GM21737 (cell line): ENCODE results near the gene ABCC3.

Experiments
- ATAC-seq: cut with Tn5 transposase; IDR thresholded peaks from one replicate; pipeline ENCODE4 v1.9.1; 2021; ENCODE audit warnings: mild to moderate bottlenecking, moderate library complexity; ENCODE audit not compliant: unreplicated experiment

ABCC3 gene, protein sequence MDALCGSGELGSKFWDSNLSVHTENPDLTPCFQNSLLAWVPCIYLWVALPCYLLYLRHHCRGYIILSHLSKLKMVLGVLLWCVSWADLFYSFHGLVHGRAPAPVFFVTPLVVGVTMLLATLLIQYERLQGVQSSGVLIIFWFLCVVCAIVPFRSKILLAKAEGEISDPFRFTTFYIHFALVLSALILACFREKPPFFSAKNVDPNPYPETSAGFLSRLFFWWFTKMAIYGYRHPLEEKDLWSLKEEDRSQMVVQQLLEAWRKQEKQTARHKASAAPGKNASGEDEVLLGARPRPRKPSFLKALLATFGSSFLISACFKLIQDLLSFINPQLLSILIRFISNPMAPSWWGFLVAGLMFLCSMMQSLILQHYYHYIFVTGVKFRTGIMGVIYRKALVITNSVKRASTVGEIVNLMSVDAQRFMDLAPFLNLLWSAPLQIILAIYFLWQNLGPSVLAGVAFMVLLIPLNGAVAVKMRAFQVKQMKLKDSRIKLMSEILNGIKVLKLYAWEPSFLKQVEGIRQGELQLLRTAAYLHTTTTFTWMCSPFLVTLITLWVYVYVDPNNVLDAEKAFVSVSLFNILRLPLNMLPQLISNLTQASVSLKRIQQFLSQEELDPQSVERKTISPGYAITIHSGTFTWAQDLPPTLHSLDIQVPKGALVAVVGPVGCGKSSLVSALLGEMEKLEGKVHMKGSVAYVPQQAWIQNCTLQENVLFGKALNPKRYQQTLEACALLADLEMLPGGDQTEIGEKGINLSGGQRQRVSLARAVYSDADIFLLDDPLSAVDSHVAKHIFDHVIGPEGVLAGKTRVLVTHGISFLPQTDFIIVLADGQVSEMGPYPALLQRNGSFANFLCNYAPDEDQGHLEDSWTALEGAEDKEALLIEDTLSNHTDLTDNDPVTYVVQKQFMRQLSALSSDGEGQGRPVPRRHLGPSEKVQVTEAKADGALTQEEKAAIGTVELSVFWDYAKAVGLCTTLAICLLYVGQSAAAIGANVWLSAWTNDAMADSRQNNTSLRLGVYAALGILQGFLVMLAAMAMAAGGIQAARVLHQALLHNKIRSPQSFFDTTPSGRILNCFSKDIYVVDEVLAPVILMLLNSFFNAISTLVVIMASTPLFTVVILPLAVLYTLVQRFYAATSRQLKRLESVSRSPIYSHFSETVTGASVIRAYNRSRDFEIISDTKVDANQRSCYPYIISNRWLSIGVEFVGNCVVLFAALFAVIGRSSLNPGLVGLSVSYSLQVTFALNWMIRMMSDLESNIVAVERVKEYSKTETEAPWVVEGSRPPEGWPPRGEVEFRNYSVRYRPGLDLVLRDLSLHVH (N-terminal part only)

DNA sequence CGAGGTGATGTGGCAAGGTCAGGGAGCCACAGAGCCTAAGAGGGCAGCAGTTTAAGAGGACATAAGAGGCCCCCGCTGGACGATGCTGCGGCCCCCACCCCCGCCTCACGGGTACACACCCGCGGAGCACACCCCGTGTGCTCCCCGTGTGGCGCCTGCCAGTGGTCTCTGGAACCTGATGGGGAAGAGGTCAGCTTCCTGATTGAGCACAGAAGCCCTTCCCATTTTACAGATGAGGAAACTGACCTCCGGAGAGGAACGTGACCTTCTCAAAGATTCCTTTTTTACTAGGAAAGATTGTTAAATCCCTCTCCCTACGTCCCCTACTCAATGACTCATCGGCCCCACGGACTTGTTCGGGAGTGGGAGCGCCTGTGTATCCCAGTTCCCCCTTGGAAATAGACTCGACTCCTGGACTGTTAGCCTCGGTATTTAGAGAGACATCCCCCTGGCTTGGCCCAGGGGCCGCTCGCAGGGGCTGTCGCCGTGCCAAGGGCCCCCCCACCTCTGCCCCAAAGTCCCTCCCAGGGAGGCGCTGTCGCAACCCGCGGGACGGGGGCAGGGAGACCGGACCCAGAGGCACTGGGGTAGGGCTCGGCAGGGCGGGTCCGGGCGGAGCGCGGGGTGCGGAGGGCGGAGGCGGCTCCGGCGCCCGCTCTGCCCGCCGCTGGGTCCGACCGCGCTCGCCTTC is at the start of gene ABCC3:
ABCC3 (plus strand) TSS at position 658 of the 691 bp plus-strand sequence. CDS start 56 bp downstream, outside the sequence.
- ATAC-seq = no peak

DNA sequence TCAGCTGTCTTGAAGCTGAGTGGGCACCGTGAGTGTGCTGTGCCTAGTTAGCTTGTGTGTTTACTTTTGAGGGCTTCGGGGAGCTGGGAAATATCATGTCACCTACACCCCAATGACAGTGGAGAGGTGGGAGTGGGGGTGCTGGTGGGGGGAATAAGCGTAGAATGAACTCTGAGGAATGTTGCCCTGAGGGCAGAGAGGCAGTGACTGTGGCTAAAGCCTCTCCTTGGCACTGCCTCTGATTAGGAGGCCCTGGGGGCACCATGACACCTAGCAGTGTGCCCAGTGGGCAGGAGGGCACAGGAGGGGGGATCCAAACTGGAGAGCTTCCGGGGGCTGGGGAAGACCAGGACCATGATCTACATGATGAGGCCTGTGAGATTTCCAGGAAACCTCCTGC is 49.3 kb upstream of the ABCC3 start:
- no peak for ATAC-seq

DNA sequence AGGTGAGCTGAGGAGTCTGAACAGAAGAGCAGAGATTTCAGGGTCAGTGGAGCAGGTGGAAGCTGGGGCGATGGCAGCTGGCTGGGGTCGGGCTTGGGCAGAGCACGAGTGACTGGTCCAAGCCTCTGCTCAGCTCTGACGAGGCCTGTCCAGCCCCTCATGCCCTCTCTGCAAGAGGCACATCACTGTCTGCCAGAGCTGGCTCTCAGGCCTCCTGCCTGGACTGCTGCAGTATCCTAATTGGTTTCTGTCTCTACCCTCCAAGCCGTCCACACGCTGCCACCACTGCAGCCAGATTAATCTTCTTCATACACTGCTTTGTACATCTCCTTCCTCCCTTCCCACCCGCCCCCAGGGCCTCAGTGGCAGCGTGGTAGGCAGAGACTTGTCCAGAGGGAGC is 48.8 kb upstream of the ABCC3 start:
- ATAC-seq = no peak

DNA sequence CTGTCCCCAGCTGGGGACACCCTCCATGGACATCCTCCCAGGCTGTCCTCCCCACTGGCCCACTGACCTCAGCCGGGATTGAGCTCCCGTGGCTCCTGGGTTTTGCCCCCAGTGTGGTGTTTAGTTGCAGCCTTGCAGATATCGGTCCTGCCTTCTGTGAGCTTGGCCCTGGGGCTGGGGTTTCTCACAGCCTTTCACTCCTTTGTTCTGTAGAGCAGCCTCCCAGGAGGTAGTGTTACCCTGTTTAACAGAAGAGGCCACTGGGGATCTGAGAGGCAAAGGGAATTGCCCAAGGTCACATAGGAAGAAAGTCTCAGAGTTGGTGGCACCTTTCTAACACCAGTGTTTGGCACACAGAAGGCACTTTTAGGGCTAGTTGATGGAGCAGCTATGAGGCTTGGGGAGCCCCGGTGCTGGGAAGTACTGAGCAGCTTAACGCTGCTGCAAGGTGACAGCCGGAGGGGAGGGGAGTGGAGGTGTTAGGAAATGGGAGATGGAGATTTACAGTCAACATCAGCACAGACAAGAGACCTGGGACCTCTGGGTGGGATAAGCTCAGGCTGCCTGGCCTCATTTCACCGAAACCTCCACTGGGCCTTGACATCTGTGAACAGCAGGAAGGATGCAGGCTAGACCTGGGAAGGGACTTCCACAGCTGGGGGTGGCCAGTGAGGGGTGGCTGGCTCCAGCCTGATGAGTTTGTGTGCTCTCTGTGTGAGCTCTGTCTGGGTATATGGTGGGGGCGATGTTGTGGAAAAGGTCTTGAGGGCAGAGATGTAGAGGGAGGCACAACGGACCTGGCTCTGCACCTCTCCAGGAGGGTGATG is 48.0 kb upstream of the ABCC3 start:
- no peak for ATAC-seq

DNA sequence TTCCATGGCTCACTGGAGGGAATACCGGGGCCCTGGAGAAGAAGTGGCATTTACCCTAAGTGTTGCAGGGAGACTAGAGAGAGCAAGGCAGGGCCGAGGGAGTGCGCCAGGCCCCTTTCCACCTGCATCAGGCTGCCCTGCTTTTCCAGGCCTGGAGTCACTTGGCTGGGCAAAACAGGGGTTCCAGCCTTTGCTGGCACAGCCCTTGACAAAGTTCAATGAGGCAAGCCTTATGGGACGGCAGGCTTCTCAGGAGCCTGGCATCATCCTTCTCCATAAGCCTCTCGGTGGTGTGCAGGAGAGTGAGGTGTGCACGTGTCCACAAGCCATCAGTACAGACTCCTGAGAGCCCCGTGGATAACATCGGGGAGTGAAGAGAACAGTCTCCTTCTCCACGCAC is 47.1 kb upstream of the ABCC3 start:
- no peak for ATAC-seq

DNA sequence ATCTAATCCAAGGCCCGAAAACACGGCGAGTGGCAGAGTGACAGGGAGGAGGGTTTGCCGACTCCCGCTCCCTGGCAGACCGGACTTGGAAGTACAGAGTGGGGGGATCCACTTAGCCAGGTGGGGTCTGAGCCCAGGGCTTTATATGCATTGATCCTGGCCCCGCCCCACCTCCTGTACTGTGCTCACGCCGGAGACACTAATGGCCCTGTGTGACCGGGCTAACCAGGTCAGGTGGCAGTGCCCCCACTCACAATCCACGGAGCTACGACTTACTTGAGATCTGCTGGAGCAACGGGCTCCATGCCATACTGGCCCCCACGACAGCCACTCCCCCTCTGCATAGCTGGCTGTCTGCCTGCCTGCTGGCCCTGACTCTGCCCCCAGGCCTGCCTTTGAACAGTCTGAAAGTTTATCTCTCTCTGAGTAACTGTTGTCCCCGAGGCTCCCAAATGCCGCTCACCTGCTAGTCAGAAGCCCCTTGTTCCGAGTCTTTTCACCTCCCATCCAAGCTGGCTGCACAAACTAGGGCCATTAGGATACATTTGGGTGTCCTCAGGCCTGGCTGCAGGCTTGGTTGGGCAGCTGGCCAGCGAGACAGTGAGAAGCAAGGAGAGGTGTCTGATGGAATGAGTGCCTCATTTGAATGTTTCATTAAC is 46.2 kb upstream of the ABCC3 start:
- no peak for ATAC-seq

DNA sequence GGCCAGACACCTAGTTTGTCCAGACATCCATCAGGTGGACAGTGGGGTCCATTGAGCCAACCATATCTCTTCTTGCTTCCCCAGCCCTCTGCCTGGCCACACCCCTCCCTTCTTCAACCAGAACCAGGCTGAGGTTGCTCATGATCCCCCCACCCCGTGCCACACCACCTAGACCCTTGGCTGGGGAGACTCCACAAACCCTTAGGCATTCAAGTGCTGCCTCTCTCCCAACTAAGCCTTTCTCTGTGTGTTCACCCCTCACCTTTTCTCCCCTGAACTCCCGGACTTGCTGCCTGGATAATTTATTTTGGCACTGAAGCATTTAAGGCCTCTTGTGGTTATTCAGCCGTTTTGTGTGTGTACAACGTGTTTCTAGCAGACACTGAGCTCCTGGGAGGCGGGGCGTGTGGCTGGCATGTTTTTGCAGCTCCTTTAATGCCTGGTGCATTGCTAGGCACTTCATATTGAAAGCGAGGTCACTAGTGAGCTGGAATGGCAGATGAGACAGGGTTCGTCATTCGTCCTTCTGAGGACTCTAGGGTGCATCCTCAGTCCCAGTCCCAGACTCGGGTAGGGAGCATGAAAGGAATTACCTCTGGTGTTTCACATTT is 45.5 kb upstream of the ABCC3 start:
- no peak for ATAC-seq

DNA sequence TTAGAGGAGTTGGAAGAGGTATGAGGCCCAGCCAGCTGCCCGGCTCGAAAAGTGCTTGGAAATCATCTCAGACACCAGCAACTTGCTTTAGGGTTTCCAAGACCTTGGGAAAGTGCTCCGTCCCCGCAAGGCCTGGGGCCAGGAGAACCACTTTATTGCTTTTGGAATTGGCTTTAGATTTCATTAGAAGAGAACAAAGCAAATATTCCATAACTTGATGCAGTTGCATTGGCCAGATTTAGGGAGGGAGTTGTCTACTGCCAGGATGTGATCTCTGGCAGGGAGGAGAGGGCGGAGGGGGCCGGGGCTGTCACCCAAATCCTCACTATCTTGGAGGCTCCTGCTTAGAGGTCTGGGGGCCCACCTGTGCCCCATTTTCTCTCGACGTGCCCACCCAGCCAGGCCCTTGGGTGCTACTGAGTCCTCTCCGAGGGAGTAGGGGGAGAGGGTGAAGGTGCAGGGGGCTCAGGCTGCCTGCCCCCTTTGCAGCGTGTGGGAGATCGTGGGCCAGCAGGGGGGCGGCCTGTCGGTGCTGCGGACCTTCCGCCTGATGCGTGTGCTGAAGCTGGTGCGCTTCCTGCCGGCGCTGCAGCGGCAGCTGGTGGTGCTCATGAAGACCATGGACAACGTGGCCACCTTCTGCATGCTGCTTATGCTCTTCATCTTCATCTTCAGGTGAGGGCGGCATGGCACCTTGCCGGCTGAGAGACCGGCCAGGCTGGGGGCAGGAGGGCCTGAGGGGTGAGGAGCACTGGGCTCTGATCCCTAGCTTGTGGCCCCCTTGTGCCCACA is 43.5 kb upstream of the ABCC3 start:
- no peak for ATAC-seq

DNA sequence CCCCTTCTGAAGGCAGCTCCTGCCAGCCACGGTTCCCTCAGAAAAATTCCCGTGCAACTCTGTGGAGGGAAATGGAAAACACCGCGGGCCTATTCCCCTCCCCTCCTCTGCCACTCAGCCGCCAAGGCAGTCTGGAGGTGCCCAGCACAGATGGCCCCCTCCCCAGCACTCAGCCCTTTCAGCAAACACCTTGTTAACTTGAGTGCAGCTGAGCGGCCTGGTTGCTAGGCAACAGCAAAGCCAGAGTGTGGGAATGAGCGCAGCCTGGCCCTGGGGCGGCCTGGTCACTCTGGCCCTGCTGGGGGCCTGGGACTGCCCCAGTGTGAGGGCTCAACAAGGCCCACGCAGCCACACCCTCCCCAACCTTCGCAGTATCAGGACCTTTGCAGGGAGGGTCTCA is 41.4 kb upstream of the ABCC3 start:
- ATAC-seq = no peak

DNA sequence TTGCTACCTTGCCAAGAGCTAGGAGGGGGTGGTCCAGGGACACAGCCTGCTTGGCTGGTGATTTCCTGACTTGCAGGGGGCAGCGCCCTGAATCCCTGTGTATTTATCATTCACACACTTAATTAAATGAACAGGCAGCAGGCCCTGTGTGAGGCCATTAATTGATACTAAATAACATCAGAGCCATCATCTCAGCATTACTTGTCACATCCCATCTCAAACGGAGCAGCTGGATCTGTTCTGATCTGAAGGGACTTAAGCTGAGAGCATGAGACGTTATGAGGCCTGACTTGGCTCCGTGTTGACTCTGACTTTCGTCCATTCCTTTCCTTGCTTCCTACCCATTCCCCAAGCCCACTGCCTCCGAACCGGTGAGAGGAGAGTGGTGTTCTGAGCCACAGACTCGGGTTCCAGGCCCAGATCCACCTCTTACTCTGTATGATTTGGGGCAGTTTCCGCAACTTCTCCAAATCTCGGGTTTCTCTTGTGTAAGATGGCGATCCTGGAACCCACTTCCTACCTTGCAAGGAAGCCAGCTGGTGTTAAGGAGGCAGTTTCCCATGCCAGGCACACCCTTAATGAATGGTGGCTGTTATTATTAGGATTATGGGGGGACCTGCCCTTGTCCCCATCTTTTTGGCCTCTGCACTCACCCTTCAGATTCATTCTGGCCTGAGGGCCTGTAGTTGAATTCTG is 40.4 kb upstream of the ABCC3 start:
- no peak for ATAC-seq

DNA sequence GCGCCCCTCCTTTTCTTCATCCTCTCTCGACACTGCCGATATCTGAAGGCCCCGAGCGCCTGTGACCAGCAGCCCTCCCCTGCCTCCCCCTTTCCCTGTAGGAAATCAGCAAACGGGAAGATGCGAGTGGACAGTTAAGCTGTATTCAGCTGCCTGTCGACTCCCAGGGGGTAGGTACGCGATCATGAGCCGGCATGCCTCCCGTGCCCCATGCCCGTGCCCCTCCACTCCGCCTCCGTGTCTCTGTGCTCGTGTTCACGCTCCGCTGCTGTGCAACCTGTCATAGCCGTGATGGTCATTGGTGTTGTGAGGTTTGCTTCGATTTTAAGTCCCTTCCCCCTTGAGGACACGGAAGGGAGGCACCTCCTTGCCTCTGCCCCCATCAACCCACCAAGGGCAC is 39.8 kb upstream of the ABCC3 start:
- ATAC-seq = no peak

DNA sequence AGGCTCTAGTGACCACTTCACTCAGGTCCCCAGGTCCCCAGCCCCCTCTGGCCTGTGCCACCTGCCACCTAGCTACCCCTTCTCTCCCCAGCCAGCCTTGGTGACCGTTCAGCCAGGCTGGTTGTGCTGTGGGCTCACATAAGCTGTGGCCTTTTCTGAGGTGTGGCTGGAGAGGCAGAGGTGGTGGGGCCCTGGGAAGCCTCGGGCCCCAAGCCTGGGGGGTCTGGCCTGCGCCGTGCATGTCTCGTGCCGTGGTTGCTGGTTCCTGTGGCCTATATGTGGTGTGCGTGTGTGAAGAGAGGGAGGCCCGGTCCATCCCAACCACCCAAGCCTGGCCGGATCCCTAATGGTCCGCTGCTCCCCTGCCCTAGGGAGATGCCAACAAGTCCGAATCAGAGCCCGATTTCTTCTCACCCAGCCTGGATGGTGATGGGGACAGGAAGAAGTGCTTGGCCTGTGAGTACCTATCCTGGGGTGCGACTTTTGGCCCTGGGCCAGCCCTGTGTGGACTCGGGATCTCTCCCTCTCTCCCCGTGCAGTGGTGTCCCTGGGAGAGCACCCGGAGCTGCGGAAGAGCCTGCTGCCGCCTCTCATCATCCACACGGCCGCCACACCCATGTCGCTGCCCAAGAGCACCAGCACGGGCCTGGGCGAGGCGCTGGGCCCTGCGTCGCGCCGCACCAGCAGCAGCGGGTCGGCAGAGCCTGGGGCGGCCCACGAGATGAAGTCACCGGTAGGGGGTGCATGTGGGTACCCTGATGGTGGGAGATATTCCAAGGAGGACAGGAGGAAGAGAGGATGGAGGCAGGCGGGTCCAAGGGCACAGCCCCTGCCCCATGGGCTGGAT is 38.3 kb upstream of the ABCC3 start:
- ATAC-seq = no peak

DNA sequence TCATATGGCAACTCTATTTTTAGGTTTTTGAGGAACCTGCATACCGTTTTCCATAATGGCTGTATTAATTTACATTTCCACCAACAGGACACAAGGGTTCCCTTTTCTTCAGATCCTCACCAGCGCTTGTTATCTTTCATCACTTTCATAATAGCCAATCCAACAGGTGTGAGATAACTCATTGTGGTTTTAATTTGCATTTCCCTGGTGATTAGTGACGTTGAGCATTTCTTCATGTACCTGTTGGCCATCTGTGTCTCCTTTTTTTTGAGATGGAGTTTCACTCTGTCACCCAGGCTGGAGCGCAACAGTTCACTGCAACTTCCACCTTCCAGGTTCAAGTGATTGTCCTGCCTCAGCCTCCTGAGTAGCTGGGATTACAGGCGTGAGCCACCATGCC is 36.2 kb upstream of the ABCC3 start:
- no peak for ATAC-seq

DNA sequence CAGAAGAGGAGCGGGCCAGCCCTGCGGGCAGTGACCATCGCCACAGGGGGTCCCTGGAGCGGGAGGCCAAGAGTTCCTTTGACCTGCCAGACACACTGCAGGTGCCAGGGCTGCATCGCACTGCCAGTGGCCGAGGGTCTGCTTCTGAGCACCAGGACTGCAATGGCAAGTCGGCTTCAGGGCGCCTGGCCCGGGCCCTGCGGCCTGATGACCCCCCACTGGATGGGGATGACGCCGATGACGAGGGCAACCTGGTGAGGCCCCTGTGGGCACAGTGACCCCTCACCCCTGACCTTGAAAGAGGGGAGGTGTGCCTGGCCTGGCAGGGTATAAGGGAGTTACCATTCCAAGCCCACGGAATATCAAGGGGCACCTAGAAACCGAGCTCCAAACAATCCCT is 35.1 kb upstream of the ABCC3 start:
- no peak for ATAC-seq

DNA sequence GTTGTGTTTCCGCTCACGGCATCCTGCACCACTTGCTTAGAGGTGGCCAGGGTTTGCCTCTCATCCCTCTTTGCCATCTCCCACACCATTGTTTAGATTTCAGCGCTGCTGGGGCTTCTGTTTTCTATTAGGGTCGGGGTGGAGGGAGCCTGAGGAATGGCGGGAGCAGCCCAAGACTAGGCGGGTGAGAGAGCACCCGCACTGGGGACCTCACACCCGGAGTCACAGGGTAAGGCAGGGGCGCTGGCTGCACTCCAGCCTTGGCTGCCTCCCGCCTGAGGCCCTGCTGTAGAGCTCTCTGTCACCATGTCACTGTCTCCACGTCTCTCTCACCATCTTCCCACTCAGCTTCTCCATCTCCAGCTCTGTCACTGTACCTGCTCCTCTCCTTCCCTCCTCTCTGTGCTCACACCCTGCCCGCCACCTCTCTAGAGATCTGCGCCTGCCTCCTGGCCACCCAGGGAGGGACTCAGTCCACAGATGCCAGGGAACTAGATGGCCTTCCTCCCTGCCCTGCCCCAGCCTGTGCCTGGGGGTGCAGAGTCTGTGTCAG is 32.8 kb upstream of the ABCC3 start:
- no peak for ATAC-seq

DNA sequence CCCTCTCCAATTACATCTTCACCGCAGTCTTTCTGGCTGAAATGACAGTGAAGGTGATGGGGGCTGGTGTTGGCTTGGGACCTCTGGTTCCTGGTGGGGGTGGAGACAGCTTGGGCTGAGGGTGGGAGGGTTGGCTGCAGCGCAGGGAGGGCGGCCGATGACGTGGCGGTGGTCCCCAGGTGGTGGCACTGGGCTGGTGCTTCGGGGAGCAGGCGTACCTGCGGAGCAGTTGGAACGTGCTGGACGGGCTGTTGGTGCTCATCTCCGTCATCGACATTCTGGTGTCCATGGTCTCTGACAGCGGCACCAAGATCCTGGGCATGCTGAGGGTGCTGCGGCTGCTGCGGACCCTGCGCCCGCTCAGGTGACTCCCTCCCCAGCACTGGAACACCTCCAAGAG is 31.8 kb upstream of the ABCC3 start:
- ATAC-seq = no peak
